Lung (tissue), 12 donors: ENCODE measurements around the gene MND1. TPM values are rescaled to one million over a fixed set of nuclear protein-coding genes. Genes with fewer than 3 reads are reported as not detected.

Source experiments
- ATAC-seq: fragments of 200-7000 bp; cut with Tn5 transposase; one replicate; pipeline ENCODE4 v1.9.1; 2020; ENCODE audit warnings: moderate number of reproducible peaks; ENCODE audit not compliant: insufficient read depth, low FRiP score
- DNase-seq, 3 donors: peaks; one replicate each; pipeline ENCODE4 v3.0.0-alpha.2; 2013 to 2017
- H3K27ac ChIP-seq, 2 donors: one replicate each; pipeline ENCODE4 v1.5.1; 2013; ENCODE audit warnings: mild to moderate bottlenecking in 2 of 2, moderate library complexity in 2 of 2, control low read depth in 1 of 2, inconsistent platforms in 1 of 2, low read depth in 1 of 2, low read length in 1 of 2
- H3K27me3 ChIP-seq, 3 donors: one replicate each; pipeline ENCODE4 v1.5.1; 2013; ENCODE audit warnings: low read length in 2 of 3; ENCODE audit not compliant: control insufficient read depth in 3 of 3, insufficient read depth in 3 of 3
- H3K36me3 ChIP-seq, 4 donors: one replicate each; pipeline ENCODE4 v1.5.1; 2013; ENCODE audit warnings: low read length in 4 of 4, mild to moderate bottlenecking in 1 of 4, moderate library complexity in 1 of 4; ENCODE audit not compliant: control insufficient read depth in 4 of 4, insufficient read depth in 4 of 4
- H3K4me1 ChIP-seq, 5 donors: one replicate each; pipeline ENCODE4 v1.5.1; 2013; ENCODE audit warnings: low read length in 5 of 5, mild to moderate bottlenecking in 2 of 5, moderate library complexity in 1 of 5; ENCODE audit not compliant: control insufficient read depth in 5 of 5, insufficient read depth in 5 of 5
- H3K4me3 ChIP-seq: one replicate; pipeline ENCODE4 v1.5.1; 2013; ENCODE audit warnings: mild to moderate bottlenecking, control low read depth, moderate library complexity
- H3K9ac ChIP-seq, 2 donors: one replicate each; pipeline ENCODE4 v1.5.1; 2013; ENCODE audit warnings: low read length in 2 of 2, control low read depth in 1 of 2; ENCODE audit not compliant: insufficient read depth in 1 of 2
- H3K9me3 ChIP-seq, 4 donors: one replicate each; pipeline ENCODE4 v1.5.1; 2013; ENCODE audit warnings: low read length in 3 of 4, mild to moderate bottlenecking in 1 of 4, moderate library complexity in 1 of 4; ENCODE audit not compliant: control insufficient read depth in 4 of 4, insufficient read depth in 3 of 4
- WGBS, 2 donors: extraction: QIAGEN DNeasy Blood & Tissue Kit; methylation state at CpG; one replicate each; pipeline ENCODE4 v1.1.7; 2013; 5-methylcytosine and 5-hydroxymethylcytosine counted together
- polyA plus RNA-seq, 2 donors: library from polyadenylated mRNA; stranded (reverse); fragments of 200-250 nt; gene quantifications; one replicate each; pipeline ENCODE4 v1.2.1, GENCODE V29; 2013
- total RNA-seq, 2 donors: library from RNA; depleted of rRNA in 1 of 2; stranded (reverse); fragments of >200 nt in 1 of 2; gene quantifications; one replicate each; pipeline ENCODE4 v1.2.1, GENCODE V29; 2014 to 2021
- TF ChIP-seq, protein P1 (sequence below): IDR thresholded peaks from 2 replicates; pipeline ENCODE4 v1.5.1; 2012; ENCODE audit warnings: mild to moderate bottlenecking; ENCODE audit errors: control extremely low read depth, extremely low read depth
- donor health status: control.
- donor health status: control.
- donor health status: Bipolar disorder and iron deficiency.
- donor health status: healthy.
- donor health status: DM: yes; HTN: yes; CAD: no.

MND1 gene
- total and polyA plus RNA-seq, 4 donors: 0.80 to 4.4 (median 1.2) TPM

DNA sequence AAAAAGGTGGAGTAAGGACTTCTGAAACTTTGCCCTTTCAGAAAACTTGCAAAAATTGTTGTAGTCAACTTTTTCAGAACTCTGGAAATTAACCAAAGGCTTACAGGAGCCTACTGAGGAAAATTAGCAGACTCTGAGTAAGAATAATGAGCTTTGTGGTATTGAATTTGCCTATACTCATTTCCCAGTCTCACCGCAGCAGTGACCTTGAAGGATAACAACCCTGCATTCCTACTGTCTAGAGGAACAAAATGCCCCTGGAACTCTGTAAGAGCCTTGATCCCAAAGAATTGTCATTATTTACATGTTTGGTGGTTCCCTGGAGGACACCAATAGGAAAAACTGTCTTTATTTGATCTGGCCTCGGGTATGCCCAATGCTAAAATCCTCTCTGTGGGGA lies 57.9 kb downstream of the MND1 start:
- TF ChIP-seq, protein P1, sequence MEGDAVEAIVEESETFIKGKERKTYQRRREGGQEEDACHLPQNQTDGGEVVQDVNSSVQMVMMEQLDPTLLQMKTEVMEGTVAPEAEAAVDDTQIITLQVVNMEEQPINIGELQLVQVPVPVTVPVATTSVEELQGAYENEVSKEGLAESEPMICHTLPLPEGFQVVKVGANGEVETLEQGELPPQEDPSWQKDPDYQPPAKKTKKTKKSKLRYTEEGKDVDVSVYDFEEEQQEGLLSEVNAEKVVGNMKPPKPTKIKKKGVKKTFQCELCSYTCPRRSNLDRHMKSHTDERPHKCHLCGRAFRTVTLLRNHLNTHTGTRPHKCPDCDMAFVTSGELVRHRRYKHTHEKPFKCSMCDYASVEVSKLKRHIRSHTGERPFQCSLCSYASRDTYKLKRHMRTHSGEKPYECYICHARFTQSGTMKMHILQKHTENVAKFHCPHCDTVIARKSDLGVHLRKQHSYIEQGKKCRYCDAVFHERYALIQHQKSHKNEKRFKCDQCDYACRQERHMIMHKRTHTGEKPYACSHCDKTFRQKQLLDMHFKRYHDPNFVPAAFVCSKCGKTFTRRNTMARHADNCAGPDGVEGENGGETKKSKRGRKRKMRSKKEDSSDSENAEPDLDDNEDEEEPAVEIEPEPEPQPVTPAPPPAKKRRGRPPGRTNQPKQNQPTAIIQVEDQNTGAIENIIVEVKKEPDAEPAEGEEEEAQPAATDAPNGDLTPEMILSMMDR: no peak
- DNase-seq (no peak), ATAC-seq (no peak)
- H3K27ac ChIP-seq: no peak overlapping the region
- H3K36me3 ChIP-seq: no peaks in the 10 kb centered on the region
- H3K9ac ChIP-seq: no peak overlapping the region
- H3K4me1 ChIP-seq: no peaks in the 10 kb centered on the region
- H3K9me3 ChIP-seq: peaks cover 0 to 3% (median 0%) of the 10 kb centered on the region in 4 donors
- no peak overlapping the region for H3K4me3 ChIP-seq
- no peaks in the 10 kb centered on the region for H3K27me3 ChIP-seq
- WGBS, 2 donors: 90 to 95% methylated on average over 2 of the region's 2 CpGs

GRCh38 chr4:153403726-153404125 lies 59.2 kb downstream of the MND1 start:
- H3K4me3 ChIP-seq: no peak overlapping the region
- TF ChIP-seq, protein P1: no peak
- peaks cover 0 to 5% (median 0%) of the 10 kb centered on the region in 4 donors for H3K9me3 ChIP-seq
- no peak for ATAC-seq
- H3K4me1 ChIP-seq: no peaks in the 10 kb centered on the region
- no peak overlapping the region for H3K27ac ChIP-seq
- H3K27me3 ChIP-seq: no peaks in the 10 kb centered on the region
- H3K36me3 ChIP-seq: no peaks in the 10 kb centered on the region
- H3K9ac ChIP-seq: no peak overlapping the region
- no peak for DNase-seq
- WGBS, 2 donors: 93 to 100% methylated on average over 1 of the region's 1 CpG

GRCh38 chr4:153407906-153408305 lies 63.4 kb downstream of the MND1 start:
- DNase-seq: no peak
- 97 to 100% methylated on average over 3 of the region's 3 CpGs for WGBS, 2 donors
- peaks cover 0 to 5% (median 0%) of the 10 kb centered on the region in 4 donors for H3K9me3 ChIP-seq
- no peak overlapping the region for H3K27ac ChIP-seq
- no peak overlapping the region for H3K4me3 ChIP-seq
- H3K27me3 ChIP-seq: no peaks in the 10 kb centered on the region
- no peak for ATAC-seq
- H3K4me1 ChIP-seq: no peaks in the 10 kb centered on the region
- H3K36me3 ChIP-seq: no peaks in the 10 kb centered on the region
- TF ChIP-seq, protein P1: no peak
- H3K9ac ChIP-seq: no peak overlapping the region

GRCh38 chr4:153408932-153409331 lies 64.4 kb downstream of the MND1 start:
- TF ChIP-seq, protein P1: no peak
- Histone ChIP-seq H3K27me3 (no peaks in the 10 kb centered on the region), H3K4me1 (no peaks in the 10 kb centered on the region), H3K27ac (no peak overlapping the region), H3K36me3 (no peaks in the 10 kb centered on the region), H3K9me3 (peaks cover 0 to 2% (median 0%) of the 10 kb centered on the region in 4 donors), H3K4me3 (no peak overlapping the region), H3K9ac (no peak overlapping the region)
- no peak for DNase-seq
- ATAC-seq: no peak
- WGBS, 2 donors: 95 to 98% methylated on average over 3 of the region's 3 CpGs
